Stimulated activated CD8-positive, alpha-beta memory T cell treated with anti-CD3 and anti-CD28 coated beads, Interleukin-7, amount 100 ng/mL, for 48 hours (primary cell): ENCODE measurements around the gene HOXA7.

Experiments
- DNase-seq, 2 donors: peaks; one replicate each; pipeline ENCODE4 v3.0.0-alpha.2; 2020; ENCODE audit warnings: low read depth in 1 of 2; ENCODE audit errors: extremely low read depth in 1 of 2

The HOXA7 gene

GRCh38 chr7:27156508-27156898, at the start of gene HOXA7:
TSS of gene HOXA7 (minus strand) at chr7:27156675. CDS start at chr7:27156545, 130 bp downstream.
- DNase-seq = no peak

DNA sequence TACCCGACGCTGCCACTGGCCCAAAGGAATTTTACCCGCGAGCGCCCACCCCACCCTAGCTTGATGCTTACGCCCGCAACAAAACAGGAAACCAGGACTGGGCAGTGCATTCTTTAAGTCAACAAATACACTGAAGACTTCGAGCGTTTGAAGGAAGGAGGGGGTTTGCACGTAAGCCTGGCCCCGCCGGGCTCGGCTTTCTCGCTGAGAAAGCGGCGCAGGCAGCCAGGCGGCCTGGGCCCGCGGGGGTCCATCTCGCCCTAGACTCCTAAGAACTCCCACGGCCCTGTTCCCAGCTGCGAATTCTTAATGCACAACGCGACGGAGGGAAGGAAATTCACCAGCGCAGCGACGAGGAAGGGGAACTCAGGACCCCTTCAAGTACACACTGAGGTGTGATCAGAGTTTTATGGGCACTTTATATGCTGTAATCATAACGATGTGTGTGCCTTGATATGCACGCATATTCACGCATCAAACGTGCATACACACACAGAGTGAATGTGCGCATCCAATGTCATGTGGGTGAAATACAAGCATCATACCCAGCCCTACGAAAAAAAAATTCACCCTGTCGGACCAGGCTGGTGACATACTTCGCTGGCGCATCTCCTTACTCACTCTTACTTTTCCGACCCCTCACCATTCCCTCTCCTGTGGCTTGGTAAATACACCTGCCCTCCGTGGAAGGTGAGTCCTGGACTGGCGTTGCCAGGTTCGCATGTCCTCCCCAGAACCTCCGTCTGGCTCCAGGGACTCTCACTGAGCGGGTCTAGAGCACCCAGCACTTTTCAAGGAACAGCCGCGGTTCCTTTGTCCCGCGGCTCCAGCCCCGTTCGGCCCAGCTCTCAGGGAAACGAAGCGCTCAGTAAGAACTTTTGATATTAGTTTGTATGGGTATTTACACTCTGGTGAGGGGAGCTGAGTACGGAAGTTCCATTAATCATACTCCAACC, 49.1 kb upstream of the HOXA7 start:
- DNase-seq = no peak

- DNase-seq = no peak
Measured at GRCh38 chr7:27204851-27205322, 48.4 kb upstream of the HOXA7 start.

GRCh38 chr7:27203964-27204594, 47.6 kb upstream of the HOXA7 start:
- no peak for DNase-seq

DNA sequence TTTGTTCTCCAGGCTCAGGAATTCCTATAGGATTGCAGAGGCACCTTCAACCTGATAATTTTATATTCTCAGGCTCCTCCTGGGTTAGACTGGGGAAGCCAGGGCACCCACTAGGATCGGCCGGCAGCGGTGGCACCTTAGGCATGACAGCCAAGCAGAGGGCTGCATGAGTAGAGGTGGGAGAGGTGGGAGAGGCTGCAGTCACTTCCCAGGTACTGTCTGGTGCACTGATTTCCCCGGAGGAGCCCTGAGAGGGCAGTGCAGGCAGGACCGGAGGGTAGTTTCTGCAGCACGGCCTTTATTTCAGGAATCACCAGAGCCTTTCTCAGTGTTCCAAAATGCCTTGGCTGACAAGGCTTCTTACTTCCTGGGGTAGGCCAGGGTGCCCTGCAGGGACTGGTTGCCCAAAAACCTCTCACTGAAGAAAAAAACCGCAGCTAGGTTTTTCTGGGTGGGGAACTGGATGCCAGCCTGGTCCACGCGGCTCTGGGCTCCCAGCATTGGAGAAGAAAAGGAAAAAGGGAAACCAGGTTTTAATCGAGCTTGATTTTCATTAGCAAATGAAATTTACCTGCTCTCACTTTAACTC, 47.0 kb upstream of the HOXA7 start:
- DNase-seq = no peak

DNA sequence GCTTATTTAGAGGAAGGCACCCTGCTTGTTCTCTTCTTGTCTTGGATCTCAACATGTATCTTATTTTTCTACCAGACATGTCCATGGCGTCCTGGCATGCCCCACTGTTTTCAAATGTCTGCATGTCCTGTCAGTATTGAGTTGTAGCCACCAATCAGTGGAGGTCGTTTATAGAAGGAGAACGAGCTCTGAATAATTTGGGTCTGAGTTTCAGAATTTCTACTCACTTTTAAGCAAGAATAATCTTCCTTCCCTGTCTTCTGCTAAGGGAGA, 46.3 kb upstream of the HOXA7 start:
- no peak for DNase-seq

GRCh38 chr7:27202018-27202861, 45.8 kb upstream of the HOXA7 start:
- no peak for DNase-seq

DNA sequence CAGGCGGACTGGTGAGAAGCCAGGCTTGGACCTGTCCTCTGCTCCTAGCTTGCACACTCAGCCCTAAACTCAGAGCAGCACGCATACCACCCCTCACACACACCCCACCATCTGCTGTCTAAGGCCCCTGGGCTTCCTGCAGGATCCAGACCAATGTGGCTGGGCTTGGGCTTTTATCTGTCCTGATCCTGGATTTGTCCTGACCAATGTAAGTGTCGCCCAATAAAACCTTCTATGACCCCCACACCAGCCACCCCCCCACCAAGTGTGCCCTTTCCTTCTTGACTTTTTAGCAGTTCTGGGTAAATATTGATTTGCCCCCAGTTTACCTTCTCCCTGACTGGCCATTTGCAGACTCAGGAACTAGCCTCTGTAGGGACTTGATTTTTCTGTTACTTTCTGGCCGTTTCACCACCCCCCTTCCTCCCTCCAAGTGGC, 45.1 kb upstream of the HOXA7 start:
- no peak for DNase-seq

DNA sequence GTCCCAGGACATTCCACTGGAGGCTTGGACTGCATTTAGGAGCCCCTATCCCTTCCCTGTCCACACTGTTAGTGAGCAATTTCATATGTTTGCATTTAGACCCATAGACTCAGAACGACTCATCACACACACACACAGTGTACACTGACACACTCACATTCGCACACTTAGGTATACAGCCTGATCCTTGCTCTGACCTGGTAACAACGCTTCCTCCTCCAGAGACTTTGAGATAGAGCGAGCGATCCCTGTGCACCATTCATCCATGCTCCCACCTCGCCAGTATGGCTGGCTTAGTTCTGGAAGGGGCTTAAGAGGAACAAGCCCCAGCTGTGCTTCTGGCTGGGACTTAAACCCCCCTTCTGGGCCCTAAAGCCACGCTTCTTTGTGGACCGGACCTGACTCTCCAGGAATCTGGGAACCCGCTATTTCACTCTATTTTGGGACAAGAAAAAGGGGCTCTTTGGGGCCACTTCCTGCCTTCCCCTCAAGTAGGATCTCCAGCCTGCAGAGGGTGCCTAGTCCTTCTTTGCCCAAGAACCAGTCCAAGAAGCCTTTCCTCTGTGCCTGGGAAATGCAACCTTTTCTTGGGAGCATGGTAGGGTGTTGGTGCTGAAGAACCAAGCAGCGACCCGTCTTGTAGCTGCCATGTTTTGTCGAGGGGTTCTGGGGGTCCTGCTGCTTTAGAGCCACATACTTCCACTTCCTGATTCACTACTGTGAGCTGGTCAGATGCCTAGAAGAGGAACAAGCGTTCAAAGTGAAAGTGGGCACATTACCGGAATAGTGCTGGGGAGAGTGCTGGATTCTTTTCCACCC, 44.5 kb upstream of the HOXA7 start:
- no peak for DNase-seq

DNA sequence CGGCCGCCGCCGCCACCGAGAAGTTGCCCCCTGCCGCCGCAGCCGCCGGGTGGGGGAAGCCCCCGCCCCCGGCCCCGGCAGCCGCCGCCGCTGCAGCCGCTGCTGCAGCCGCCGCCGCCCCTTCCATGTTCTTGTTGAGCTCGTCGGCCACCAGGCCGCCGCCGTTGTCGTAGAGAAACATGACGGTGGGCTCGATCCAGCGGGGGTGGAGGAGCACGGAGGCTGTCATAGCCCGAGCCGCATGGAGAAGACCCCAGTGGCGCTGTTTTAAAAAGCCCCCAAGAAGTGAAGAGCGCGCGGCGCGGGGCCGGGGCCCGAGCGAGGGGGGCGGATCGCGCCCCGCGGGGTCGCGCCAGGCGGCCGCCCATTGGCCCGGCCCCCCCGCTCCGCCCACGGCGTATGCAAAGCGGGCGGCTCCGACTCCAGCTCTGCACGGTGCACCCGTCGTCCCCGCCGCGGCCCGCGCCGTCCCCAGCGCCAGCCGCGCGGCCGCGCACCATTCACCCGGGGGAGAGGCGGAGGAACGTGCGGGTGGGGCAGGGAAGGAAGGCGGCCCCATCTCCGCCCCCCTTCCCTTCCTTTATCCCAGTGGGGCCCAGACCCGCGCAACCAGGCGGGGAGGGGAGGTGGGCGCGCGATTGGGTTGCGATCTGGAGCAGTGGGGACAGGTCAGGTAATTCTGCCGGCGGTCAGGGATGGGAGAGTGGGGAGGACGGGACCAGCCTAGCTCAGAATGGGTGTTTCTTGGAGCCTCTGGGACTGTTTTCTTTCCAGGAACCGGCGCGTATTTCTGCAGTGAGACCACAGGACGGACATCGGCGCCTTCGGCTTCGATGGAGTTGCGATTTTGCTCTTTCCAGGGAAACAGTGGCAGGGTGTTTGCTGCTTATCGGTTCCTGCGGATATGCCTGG, 43.6 kb upstream of the HOXA7 start, which contains the start of gene HOXA13:
HOXA13 (minus strand) TSS at position 243 of the 912 bp plus-strand sequence; CDS start at position 229, 14 bp downstream.
- DNase-seq = no peak

GRCh38 chr7:27198871-27199801, 42.7 kb upstream of the HOXA7 start:
- DNase-seq = no peak

DNA sequence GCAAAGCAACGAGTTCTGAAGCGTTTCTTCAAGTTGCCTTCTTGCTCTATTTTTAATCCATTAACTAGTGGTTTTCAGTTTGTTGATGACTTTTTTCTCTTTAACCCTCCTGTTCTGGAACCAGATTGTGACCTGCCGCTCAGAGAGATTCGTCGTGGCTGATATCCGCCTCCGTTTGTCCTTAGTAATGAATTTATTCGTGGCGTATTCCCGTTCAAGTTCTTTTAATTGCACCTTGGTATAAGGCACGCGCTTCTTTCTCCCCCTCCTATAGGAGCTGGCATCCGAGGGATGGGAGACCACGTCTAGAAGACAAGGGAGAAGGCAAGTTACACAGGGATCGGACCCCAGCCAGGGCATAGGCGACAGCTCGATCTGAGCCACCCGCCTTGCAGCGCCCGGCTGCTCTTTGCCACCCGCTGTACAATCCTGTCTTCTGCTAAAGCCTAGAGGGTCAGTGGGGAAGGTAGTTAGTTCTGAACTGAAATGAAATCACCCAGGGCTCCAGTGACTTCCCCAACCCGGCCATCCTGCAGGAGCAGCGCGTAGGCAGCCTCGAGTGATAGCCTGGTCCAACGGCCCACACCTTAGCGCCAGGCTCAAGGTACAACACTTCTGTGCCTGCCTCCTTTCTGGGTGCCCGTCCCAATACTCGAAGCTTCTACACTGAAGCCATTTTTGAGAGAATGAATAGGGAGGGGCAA, 41.8 kb upstream of the HOXA7 start:
- no peak for DNase-seq

DNA sequence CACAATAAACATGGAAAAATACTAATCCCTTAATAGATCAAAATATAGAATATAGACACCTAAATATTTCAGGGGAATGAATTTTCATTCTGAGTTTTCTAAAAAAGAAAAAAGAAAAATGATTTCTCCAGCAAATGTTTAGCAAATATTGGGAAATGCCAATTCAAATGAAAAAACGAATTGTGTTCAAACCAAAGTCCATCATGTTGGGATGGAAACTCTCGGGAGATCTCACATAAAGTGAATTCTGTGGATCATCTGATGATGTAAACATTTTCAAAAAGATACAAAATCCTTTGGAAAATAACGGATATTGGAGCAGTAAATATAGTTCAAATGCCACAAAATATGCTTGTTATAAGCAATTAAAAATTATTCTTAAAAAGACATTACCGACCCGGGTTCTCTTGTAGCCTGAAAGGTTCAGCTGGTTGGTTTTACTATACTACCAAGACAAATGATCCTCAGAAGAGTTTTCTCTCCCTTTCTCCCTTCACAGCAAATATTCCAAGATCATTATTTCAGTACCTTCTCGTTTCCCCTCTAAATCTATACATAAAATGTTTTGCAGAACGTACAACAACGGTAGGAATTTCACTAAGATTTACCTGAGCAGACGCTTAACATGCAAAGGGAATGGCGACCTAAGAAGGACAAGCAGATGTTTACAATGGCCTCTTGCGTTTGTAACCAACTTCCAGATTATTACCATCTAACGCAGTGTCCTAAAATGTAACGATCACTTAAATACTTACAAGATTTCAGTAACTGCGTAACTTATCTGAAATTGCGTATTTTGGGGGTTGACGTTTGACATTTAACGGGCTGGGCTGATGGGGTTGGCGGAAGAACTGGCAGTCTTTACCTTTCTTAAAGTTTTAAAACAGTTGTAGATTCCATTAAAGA, 40.9 kb upstream of the HOXA7 start:
- no peak for DNase-seq

DNA sequence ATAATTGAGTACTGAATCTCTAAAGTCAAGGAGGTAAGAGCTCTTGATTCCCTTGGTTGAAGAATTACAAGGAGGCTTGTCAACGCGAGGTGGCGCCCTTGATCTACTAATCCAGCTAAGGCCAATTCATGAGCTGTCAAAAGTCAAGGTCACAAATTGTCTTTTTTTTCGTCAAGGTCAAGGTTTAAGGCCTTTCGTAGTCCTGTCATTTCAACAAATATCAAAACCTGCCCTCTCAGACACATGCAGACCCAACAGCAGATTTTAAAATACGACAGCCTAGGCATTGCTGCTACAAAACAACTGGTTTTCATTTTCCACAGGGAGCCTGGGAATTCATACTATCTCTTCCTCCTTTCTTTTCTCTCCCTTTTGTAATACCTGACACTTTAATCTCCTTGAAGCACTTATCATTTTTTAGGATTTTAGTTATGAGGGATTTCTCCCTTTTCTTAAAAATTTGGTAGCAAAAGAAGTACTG, 39.9 kb upstream of the HOXA7 start:
- DNase-seq = peak in 1 of 2 donors; percentile 70

- no peak for DNase-seq
Measured at GRCh38 chr7:27194686-27195379, 38.4 kb upstream of the HOXA7 start.

- no peak for DNase-seq
Measured at GRCh38 chr7:27194002-27194352, 37.5 kb upstream of the HOXA7 start.
